Measurements from ENCODE around the gene PACS1.

Gene PACS1

DNA sequence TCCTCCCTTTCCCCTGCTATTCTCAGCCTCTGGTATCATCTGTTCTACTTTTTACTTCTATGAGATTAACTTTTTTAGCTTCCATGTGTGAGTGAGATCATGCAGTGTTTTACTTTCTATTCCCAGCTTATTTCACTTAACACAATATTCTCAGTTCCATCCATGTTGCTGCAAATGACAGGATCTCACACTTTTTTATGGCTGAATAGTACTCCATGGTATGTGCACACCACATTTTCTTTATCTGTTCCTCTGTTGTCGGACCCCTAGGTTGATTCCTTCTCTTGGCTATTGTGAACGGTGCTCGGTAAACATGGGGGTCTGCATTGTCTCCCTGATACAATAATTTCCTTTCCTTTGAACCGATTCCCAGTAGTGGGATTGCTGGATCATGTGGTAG is 117.4 kb downstream of the PACS1 start:
- no peak for DNase-seq (ENCODE audit: low read depth)

GRCh38 chr11:66188580-66188979 is 118.5 kb downstream of the PACS1 start:
- no peak for DNase-seq (ENCODE audit: low read depth)

DNA sequence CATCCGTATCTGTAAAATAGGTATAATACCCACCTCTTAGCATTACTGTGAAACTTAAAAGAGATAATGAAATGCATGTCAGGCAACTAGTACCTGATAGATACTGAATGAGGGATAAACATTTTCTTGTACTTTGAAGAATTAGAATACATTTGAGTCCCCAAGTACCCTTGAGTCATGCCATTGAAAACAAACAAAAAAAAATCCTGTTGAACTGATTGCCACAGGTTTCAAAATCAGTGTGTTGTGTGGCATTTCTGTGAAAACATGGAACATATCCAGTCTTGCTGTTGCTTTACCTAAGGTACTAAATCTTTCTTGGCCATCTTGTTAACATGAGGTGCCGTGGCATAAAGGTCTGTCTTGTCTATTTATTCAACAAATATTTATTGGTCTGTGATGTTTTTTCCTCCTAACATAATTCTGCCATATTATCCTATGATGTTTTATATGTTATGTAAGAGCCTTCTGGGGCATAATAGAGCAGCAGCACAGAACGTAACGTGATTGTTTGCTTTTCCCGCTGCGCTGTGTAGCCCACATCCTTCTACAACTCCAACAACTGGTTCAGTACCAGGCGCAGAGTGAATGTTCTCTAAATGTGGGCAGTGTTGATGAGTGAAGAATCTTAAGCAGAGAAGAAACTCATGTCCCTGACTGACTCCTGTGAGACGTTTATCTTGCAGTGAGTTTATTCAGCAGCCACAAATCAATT is 119.1 kb downstream of the PACS1 start:
- no peak for DNase-seq (ENCODE audit: low read depth)

GRCh38 chr11:66190786-66191185 is 120.7 kb downstream of the PACS1 start:
- DNase-seq (ENCODE audit: low read depth), result no peak

- no peak for DNase-seq (ENCODE audit: low read depth)
Measured at GRCh38 chr11:66192181-66192863, 122.2 kb downstream of the PACS1 start.

GRCh38 chr11:66194391-66194790 is 124.3 kb downstream of the PACS1 start:
- DNase-seq (ENCODE audit: low read depth), result no peak

DNA sequence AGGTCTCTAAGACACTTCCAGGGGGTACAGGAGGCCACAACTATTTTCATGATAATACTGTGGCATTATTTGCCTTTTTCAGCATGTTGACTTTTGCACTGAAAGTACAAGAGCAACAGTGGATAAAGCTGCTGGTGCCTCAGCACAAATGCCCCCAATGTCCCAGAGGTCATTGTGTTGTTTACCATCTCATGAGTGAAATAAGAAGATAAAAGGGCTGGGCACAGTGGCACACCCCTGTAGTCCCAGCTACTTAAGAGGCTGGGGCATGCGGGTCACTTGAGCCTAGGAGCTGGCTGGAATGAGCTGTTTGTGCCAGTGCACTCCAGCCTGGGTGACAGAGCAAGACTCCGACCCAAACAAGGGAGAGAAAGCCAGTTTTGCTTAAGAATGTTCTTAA is 125.8 kb downstream of the PACS1 start:
- DNase-seq (ENCODE audit: low read depth), result no peak

- no peak for DNase-seq (ENCODE audit: low read depth)
Measured at GRCh38 chr11:66203847-66204246, 133.8 kb downstream of the PACS1 start.

- DNase-seq (ENCODE audit: low read depth), result no peak
Measured at GRCh38 chr11:66204412-66204811, 134.3 kb downstream of the PACS1 start.

DNA sequence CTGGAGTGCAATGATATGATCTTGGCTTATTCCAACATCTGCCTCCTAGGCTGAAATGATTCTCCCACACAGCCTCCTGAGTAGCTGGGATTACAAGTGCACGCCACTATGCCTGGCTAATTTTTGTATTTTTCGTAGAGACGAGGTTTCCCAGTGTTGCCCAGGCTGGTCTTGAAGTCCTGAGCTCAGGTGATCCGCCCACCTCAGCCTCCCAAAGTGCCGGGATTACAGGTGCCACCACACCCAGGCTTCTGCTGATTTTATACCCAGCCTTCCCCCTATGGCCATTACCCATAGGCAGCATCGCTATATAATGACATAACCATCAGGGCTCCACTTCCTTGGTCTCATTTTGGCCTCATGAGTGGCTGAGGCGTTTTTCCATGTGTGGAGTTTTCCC is 137.7 kb downstream of the PACS1 start:
- no peak for DNase-seq (ENCODE audit: low read depth)

GRCh38 chr11:66211100-66211499 is 141.0 kb downstream of the PACS1 start:
- DNase-seq (ENCODE audit: low read depth), result no peak

GRCh38 chr11:66216911-66217310 is 146.8 kb downstream of the PACS1 start:
- no peak for DNase-seq (ENCODE audit: low read depth)

- DNase-seq (ENCODE audit: low read depth), result no peak
Measured at GRCh38 chr11:66218036-66218435, 148.0 kb downstream of the PACS1 start.

GRCh38 chr11:66218846-66219620 is 149.0 kb downstream of the PACS1 start:
- no peak for DNase-seq (ENCODE audit: low read depth)

DNA sequence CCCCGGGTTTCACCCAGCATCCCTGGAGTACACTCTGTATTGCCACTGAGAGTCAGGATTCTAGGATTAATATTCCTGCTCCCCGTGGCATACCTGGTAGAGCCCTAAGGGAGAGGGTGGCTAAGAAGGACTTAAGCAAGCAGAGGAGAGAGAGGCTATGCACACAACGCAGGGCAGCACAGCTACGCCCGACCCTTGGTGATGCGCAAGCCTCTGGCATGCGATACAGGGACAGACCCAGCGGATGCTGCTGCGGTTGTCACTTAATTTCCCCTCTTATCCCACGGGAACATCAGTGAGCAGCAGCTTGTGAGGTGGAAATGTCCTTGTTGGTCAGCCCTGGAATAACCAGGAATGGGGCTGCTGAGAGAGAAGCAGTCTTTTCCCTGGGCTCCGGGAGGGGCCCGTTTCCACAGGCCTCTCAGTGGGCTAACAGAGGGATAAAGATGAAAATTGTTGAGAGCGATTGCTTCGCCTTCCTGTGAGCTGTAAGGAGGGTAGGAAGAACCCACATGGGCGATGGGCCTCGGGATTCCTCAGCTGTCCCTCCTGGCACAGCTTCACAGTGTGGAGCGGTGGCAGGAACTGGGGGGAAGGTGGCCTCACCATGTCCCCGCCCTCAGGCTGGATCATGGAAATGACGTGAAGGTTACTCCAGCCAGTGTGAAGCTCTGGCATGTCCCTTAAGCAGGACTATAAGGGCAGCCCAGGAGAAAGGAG is 149.9 kb downstream of the PACS1 start:
- no peak for DNase-seq (ENCODE audit: low read depth)

GRCh38 chr11:66220566-66220935 is 150.5 kb downstream of the PACS1 start:
- DNase-seq (ENCODE audit: low read depth), result no peak

GRCh38 chr11:66221012-66221411 is 150.9 kb downstream of the PACS1 start:
- DNase-seq (ENCODE audit: low read depth), result no peak

DNA sequence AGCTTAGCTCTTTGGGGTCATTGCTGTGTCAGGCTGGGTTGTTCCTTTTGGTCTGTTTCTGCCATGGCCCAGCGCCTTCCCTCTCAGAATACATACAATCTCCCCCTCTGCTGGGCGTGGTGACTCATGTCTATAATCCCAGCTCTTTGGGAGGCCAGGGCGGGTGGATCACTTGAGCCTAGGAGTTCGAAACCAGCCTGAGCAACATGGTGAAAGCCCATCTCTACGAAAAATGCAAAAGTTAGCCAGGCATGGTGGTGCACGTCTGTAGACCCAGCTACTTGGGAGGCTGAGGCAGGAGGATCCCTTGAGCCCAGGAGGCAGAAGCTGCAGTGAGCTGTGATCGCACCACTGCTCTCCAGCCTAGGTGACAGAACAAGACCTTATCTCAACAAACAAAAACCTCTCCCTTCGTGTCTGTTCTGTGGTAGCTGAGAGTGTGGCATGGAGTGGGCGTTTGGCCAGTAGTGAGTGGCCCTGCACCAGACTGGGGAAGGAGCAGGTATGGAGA is 151.7 kb downstream of the PACS1 start:
- DNase-seq (ENCODE audit: low read depth), result no peak

DNA sequence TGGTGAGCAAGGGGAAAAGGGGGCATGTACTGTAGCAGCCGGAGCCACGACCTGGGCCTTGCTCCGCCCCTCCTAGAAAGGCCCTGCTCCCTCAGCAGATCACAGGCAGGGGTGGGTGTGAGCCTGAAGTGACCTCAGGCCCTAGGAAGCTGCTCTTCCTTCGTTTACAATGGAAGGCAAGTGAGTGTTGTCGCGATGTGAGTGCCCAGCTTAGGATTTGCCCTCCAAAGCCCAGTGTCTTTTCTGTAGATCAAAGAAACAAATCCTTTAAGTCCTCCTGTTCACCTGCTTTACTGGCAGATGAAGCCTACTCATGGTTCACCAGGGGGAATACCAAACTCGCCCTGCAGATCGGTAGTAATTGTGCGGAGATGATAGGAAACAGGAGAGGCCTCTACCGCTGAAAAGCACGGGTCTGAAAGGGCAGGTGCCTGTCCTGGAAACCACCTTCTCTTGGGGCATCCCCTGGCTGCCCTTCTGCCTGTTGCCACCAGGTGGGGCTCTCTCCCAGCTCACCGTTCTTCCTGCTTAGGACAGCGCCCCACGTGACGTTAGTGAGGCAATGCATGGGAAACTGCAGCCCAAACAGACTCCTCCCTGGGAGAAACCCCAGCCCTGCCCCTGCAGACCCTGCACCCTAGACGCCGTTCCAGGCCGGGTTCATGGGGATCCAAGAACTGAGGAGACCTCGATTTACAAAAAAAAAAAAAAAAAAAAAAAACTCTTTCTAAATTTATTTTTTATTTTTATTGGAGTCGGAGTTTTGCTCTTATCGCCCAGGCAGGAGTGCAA is 152.5 kb downstream of the PACS1 start:
- peak; percentile 80 for DNase-seq (ENCODE audit: low read depth)

DNA sequence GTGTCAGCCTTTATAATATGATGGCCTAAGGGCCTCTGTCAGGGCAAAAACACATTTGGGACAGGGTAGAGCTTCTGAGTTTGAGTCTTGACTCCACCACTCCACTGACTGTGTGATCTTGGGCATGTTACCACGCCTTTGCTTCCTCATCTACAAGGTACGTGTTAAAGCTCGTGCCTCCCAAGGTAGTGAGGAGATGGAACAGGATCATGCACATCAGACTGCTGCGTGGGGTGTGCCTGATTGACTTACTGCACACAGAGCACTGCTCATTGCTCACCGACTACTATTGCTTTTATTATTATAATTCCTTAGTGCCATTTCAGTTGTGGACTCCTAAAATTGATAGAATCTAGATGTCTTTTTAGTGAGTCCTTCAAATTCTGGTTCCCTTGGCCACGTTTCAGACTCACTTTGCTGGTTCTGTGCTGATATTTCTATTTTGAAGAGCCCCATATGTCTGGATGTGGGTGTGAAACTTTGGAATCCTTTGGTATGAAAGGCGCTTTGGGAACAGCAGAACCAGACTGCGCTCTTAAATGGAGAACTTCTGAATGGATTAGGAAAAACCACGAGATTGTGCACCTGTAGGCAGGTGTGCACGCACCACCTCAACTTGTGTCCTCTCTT is 154.3 kb downstream of the PACS1 start:
- DNase-seq (ENCODE audit: low read depth), result no peak

GRCh38 chr11:66225066-66225465 is 155.0 kb downstream of the PACS1 start:
- DNase-seq (ENCODE audit: low read depth), result no peak
